HG03457 (cell line): ENCODE results near the gene TCP1.
"Not testable (repeated sequence)": the region's sequence is repeated elsewhere in the genome, so short reads cannot be mapped to it uniquely, and the experiment has no call there.

ENCODE experiments used
- ATAC-seq: cut with Tn5 transposase; IDR thresholded peaks from one replicate; pipeline ENCODE4 v1.9.1; 2021; ENCODE audit warnings: moderate number of reproducible peaks; ENCODE audit not compliant: unreplicated experiment

Gene TCP1

GRCh38 chr6:159778131-159778530 is 11.3 kb downstream of the TCP1 start:
- ATAC-seq: no peak

- ATAC-seq: no peak
Measured at GRCh38 chr6:159777240-159777904, 12.0 kb downstream of the TCP1 start.

DNA sequence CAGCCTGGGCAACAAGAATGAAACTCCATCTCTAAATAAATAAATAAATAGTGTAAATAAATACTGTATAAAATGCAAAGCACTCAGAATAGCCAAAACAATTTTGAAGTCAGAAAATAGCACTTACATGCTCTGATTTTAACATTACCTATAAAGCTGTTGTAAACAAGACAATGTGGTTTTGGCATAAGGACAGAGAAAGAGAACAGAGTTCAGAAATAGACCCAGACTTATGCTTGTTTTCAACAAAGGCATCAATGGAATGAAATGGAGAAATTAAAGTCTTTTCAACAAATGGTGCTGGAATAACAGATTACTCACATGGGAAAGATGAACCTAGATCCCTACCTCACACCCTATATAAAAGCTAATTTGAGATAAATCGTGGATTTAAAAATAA is 17.2 kb downstream of the TCP1 start:
- ATAC-seq: no peak

DNA sequence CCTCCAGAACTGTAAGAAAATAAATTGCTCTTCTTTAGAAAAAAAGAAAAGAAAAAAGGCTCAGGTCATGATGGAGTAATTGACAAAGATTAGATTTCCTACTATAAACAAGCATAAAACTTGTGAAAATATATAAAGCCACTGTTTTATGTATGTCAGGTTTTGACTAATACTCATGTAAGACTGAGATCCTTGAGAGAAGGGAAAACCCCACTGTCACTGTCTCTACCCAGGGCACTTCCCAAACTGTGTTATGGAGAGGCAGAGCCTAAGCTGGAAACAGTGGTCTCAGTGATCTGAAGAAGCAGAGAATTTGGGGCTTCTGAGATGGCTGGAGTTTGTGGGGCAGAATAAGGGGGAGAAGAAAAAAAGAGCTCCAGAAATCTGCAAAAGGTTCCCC is 19.9 kb downstream of the TCP1 start:
- ATAC-seq: no peak

DNA sequence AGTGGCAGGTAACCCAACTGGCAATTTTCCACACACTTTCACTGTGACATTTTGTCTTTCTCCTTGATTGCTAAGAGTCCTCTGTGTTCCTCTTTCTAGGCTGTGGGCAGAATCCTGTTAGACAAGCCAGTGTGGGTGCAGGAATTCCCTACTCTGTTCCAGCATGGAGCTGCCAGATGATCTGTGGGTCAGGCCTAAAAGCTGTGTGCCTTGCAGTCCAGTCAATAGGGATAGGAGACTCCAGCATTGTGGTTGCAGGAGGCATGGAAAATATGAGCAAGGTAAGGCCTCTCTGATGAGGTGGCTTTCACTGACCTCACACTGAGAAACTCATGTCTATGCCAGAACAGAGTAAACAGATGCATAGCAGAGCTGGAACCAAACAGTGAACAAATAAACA is 22.5 kb downstream of the TCP1 start:
- no peak for ATAC-seq

GRCh38 chr6:159762681-159763293 is 26.6 kb downstream of the TCP1 start:
- ATAC-seq: no peak

DNA sequence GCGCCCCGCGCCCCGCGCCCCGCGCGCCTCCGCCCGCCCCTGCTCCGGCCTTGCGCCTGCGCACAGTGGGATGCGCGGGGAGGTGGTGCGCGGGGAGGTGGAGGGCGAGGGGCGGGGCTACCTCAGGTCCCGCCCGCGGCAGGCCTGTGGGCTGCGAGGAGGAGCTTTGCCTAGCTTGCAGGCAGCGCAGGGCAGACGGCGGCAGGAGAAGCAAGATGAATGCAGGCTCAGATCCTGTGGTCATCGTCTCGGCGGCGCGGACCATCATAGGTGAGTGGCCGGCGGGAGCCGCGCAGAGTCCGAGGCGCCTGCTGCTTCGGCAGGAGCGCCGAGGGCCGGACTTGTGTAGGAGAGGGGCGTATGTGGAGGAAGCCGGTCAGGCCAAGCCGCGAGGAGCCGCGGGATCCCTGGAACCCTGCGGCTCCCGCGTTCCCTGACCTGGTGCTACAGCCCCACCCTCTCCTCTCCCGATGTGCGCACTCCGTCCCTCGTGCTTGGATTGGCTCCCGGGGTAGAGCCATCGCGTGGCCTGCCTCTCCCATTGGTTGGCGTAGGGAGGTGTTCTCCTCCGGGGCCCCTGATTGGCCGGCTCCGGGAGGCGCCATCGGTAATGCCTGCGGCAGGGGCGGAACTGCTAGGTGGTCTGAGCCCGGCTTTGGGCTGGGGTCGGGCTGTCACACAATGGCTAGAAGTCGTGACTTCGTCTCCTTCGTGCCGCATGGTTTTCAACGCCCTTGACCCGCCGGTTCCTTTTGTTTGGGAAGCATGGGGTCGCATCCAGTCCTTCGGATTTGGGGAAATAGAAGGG is 27.3 kb downstream of the TCP1 start, which contains the start of gene ACAT2:
Gene ACAT2 (plus strand): TSS at position 173 of the 808 bp plus-strand sequence. CDS start 43 bp downstream, at position 216.
- peak; percentile 94 for ATAC-seq

DNA sequence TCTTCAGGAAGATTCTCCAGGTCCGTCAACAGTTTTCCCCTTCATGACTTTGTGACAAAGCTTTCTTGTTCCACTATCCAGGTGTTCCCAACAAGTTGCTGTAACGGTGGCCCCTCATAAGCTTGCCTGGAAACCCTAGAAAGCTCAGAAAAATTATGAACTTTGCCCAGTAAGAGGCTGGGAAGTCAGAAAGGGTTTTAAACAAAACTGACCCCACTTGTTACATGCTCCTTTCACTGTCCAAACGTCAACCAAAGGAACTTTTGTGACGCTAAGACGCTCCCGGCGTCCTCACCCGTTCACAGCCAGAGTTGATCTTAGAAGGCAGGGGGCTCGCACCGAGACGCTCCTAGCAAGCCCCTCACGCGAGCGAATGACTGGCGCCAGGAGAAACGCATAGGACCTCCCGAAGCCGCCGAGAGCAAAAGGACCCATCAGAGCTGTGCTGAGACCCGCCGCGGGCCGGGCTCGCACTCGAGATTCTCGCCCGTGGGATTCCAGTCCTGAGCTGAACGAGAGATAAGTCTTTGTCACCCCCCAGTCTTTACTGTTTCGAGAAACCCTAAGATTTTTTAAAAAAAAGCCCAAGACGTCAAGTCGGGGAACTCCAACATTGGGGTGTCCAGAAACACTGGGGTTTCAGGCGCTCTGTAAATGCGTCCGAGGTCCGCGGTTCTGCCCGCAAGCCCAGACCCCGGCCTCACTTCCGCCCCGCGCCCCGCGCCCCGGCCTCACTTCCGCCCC is 28.1 kb downstream of the TCP1 start:
- ATAC-seq: peak; percentile 3

DNA sequence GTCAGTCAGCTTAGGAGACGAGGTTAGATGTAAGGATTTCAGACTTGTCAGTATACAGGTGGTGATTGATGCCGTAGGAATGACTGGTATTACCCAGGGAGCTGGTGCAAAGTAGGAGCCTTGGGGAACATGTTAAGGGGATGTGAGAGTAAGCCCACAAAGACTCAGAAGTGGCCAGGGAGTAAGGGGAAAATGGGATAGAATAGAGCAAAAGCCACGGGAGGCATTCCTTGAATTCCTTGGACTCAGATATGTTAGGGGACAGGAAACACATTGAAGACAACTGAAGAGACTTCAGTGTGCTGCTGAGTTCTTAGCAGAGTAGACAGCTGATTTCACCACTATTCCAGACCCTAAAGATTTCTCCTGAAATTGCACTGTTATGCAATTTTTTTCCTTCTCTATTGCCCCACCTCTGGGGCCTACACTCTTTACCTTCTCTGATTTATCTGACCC is 28.8 kb downstream of the TCP1 start:
- ATAC-seq: no peak

- no peak for ATAC-seq
Measured at GRCh38 chr6:159759645-159760044, 29.8 kb downstream of the TCP1 start.

GRCh38 chr6:159758031-159759001 is 31.1 kb downstream of the TCP1 start:
- no peak for ATAC-seq

GRCh38 chr6:159756508-159756907 is 32.9 kb downstream of the TCP1 start:
- ATAC-seq: no peak

- ATAC-seq: no peak
Measured at GRCh38 chr6:159754959-159755914, 34.2 kb downstream of the TCP1 start.

DNA sequence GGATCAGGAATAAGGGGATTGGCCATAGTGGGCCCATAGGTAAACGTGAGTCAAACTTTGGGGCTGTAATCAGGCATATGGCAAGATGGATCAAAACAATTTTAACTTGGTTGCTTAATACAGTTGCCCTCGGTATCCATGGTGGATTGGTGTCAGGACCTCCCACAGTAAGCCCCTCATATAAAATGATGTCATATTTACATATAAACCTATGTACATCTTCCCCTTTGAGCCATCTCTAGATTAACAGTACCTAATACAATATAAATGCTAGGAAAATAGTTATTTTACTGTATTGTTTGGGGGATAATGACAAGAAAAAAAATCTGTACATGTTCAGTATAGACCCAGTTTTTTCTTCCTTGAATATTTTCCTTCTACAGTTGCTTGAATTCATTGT is 35.0 kb downstream of the TCP1 start:
- ATAC-seq: no peak

DNA sequence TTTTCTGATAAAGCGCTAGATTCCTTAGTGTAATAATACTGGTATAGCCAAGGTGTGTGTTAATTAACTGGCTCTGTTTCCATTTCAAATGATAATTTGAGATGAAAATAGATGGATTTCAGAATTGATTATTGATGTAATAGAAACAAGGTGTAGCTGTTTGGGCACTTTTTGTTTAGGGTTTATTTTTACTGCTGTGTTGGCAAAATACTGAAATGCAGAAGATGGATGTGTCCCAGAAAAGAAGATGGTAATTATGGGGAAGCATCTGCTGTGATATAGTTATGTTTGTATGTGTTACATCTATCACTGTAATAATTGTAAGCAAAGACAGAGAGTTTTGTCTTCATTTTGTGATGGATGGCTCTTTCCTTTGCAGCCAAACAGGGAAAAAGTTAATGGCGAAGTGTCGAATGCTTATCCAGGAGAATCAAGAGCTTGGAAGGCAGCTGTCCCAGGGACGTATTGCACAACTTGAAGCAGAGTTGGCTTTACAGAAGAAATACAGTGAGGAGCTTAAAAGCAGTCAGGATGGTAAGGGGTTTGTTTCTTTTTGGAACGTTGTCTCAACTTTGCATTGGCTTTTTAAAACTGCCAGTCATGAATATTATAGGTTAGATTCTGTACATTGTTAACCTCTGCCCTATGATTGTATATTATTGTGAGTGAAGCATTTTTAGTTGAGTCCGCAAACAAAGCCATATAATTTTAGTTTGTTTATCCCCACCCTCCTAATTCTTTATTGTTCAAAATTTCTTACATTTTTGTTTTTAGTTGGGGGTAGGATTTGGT is 36.1 kb downstream of the TCP1 start:
- ATAC-seq: no peak

GRCh38 chr6:159751448-159751847 is 38.0 kb downstream of the TCP1 start:
- ATAC-seq: no peak

DNA sequence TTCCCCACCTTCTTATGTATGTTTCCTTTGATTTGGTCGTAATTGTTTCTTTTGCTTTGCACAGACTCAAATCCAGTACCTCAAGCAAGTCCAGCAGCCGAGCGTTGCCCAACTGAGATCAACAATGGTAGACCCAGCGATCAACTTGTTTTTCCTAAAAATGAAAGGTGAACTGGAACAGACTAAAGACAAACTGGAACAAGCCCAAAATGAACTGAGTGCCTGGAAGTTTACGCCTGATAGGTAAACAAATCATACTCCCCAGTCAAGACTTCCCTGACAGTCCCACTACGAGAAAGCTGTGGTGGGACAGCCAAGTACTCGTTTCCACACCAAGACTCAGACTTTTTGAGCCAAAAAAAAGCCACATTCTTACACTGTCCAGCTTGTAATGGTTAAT is 41.3 kb downstream of the TCP1 start:
- ATAC-seq: not testable (repeated sequence)

- no peak for ATAC-seq
Measured at GRCh38 chr6:159746759-159747158, 42.6 kb downstream of the TCP1 start.
